Measurements from ENCODE around the gene CCDC167. TPM values are rescaled to one million over a fixed set of nuclear protein-coding genes. Genes with fewer than 3 reads are reported as not detected.

CCDC167 gene
- total and polyA plus RNA-seq, 12 donors, result 17.5 to 103 (median 24.2) TPM

DNA sequence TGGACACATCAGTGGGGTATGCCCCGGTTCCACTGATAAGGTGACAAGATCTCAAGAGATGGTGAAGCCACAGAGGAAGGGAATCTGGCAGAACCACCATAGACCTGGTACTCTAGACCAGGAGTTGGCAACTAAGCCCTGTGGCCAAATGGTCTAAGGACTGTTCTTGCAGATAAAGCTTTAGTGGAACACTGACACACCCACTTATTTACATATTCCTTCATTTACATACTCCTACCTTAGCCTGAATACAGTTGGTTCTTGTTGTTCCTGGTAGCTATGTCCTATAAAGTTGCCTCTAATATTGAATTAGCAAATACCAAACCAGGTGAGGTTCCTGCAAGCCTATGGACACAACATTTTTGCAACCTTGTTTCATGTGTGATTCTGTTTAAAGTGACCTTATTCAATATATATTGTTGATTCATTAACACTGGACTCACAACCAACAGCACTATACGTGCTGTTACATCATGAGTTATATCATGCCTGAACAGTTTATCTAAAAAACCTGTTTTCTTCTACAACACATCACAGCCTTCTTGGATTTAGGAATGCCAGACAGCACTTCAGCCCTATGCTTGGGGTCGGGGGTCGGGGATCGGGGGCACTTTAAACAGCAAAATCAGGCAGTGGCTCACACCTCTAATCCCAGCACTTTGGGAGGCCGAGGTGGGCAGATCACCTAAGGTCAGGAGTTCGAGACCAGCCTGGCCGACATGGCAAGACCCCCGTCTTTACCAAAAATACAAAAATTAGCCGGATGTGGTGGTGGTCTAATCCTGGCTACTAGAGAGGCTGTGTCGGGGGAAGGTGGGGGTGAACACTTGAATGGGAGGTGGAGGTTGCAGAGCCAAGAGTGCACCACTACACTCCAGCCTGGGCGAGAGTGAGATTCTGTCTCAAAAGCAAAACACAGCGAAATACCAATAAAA lies 2.5 kb downstream of the CCDC167 start:
- DNase-seq, result no peak
- no peaks in the 10 kb centered on the region for H3K9me3 ChIP-seq
- no peak overlapping the region for H3K4me3 ChIP-seq
- 91 to 93% methylated on average over 13 of the region's 13 CpGs for WGBS, 2 donors
- H3K27me3 ChIP-seq, result no peaks in the 10 kb centered on the region
- intact Hi-C loops (cut with DNase I), result no loop called here
- no peak overlapping the region for H3K27ac ChIP-seq
- no peaks in the 10 kb centered on the region for H3K36me3 ChIP-seq
- TF ChIP-seq, protein P1, sequence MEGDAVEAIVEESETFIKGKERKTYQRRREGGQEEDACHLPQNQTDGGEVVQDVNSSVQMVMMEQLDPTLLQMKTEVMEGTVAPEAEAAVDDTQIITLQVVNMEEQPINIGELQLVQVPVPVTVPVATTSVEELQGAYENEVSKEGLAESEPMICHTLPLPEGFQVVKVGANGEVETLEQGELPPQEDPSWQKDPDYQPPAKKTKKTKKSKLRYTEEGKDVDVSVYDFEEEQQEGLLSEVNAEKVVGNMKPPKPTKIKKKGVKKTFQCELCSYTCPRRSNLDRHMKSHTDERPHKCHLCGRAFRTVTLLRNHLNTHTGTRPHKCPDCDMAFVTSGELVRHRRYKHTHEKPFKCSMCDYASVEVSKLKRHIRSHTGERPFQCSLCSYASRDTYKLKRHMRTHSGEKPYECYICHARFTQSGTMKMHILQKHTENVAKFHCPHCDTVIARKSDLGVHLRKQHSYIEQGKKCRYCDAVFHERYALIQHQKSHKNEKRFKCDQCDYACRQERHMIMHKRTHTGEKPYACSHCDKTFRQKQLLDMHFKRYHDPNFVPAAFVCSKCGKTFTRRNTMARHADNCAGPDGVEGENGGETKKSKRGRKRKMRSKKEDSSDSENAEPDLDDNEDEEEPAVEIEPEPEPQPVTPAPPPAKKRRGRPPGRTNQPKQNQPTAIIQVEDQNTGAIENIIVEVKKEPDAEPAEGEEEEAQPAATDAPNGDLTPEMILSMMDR (IDR thresholded peaks at IDR 0.05), result no peak
- no peak for ATAC-seq
- peaks cover 0 to 19% (median 8%) of the 10 kb centered on the region in 9 donors for H3K4me1 ChIP-seq

DNA sequence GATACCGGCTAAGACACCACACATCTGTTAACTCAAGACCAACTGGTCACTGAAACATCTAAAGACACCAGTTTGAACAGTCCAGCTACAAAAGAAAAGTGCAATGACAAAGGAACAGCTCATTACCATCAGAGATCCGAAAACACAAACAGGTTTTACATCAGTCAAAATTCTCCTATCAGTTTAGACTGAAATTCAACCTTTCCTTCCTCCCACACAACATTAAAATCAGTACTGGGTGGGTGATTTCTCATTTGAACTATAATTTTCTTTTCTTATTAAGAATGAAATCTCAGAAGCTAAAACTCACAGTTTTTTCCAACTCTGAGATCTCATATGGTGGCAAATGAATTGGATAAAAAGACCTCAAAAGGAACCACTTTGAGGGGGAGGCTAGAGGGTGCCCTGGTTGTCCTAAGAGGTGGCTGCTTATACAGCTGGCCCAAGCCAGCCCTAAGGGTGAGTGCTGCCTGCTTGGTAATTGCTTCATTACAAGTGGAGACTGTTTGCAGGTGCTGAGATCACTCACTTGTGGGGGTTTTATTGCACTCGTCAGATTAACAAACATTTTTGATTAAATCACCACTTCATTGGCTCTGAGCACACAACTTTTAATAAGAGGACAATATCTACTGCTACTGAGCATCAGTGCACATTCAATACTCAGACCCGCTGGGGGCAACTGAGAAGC lies 4.3 kb downstream of the CCDC167 start:
- Histone ChIP-seq H3K27ac (no peak overlapping the region), H3K4me1 (peaks cover 3 to 34% (median 24%) of the 10 kb centered on the region in 9 donors), H3K4me3 (no peak overlapping the region), H3K36me3 (no peaks in the 10 kb centered on the region), H3K9me3 (no peaks in the 10 kb centered on the region), H3K27me3 (no peaks in the 10 kb centered on the region)
- TF ChIP-seq, protein P1 (IDR thresholded peaks at IDR 0.05), result no peak
- WGBS, 2 donors, result 94 to 95% methylated on average over 4 of the region's 4 CpGs
- no peak for ATAC-seq
- no peak for DNase-seq
- intact Hi-C loops (cut with DNase I), result loop anchor here in 1 of 10 donors (2.0 kb wide), 1 partner anchor 65 kb away; no protein-coding TSS in a partner anchor

DNA sequence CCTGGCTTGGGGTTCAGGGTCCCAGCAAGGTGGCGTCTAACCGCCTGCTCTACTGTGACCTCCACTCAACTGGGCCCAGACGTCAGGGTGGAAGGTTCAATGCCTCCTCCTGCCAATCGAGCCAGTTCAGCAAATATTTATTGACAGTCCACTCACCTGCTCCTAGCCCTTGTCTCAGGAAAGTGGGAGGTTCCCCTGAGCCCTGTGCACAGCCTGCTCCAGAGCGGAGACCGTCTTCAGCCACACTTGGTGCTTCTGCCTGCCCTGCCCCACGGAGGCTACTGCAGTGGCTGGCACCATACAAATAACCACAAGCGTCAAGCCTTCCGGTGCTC lies 6.1 kb downstream of the CCDC167 start:
- H3K9me3 ChIP-seq, result no peaks in the 10 kb centered on the region
- DNase-seq (no peak), ATAC-seq (no peak)
- TF ChIP-seq, protein P1 (IDR thresholded peaks at IDR 0.05), result no peak
- WGBS, 2 donors, result 90 to 92% methylated on average over 9 of the region's 9 CpGs
- H3K36me3 ChIP-seq, result no peaks in the 10 kb centered on the region
- peaks cover 3 to 36% (median 26%) of the 10 kb centered on the region in 9 donors for H3K4me1 ChIP-seq
- H3K27me3 ChIP-seq, result no peaks in the 10 kb centered on the region
- intact Hi-C loops (cut with DNase I), result loop anchor here in 1 of 10 donors (5.0 kb wide), 1 partner anchor 199 kb away; no protein-coding TSS in a partner anchor
- no peak overlapping the region for H3K4me3 ChIP-seq
- H3K27ac ChIP-seq, result no peak overlapping the region

DNA sequence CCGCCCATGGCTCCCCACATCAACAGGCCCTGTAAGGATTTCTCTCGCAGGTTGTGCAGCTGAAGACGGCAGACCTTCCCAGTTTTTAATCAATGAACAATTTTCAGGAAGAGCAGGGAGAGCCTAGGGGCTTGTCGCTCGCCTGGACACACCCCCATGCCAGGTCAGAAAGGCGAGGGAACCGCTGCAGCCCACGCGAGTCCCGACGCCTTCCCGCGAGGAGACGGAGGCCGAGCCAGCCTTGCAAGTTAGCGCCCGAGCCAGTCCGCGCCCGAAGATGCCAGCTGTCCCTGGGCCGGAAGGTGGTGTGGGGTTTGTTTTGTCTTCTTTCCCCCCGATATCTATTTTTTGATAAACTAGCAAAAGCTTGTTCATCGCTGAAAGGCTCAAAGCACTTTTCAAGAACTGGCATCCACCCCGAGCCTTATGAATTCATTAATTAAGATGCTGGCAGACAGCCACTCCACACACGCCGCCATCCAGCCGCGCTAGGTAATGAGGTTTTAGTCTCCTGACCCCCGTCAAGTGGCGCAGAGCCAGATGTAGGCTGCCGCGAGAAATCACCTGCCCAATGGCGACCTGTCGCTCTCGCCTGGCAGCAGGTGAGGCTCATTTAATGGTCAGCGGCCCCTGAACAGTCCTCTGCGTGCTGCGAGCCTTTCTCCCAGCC lies 6.6 kb downstream of the CCDC167 start:
- Histone ChIP-seq H3K36me3 (peaks cover 0 to 4% (median 0%) of the 10 kb centered on the region in 9 donors), H3K4me3 (no peak overlapping the region), H3K4me1 (peaks cover 3 to 39% (median 26%) of the 10 kb centered on the region in 9 donors), H3K27ac (no peak overlapping the region), H3K9me3 (no peaks in the 10 kb centered on the region), H3K27me3 (no peaks in the 10 kb centered on the region)
- intact Hi-C loops (cut with DNase I), result loop anchor here in 1 of 10 donors (5.0 kb wide), 1 partner anchor 199 kb away; no protein-coding TSS in a partner anchor
- TF ChIP-seq, protein P1 (IDR thresholded peaks at IDR 0.05), result no peak
- DNase-seq (no peak), ATAC-seq (no peak)
- WGBS, 2 donors, result 85 to 89% methylated on average over 38 of the region's 38 CpGs
